HEK293 (cell line): Measurements from ENCODE around the gene SPATA33.
A peak's percentile ranks its signal among the peaks of the same experiment; 100 is the strongest.

Experiments
- HIC1 ChIP-seq: fragments of 450-650 bp; formaldehyde crosslinking; IDR thresholded peaks from 2 replicates; pipeline ENCODE4 v1.5.1; 2016; ENCODE audit warnings: missing biosample characterization, missing genetic modification characterization
- KLF10 ChIP-seq: fragments of 450-650 bp; IDR thresholded peaks from 2 replicates; pipeline ENCODE4 v1.5.1; 2018; ENCODE audit warnings: missing biosample characterization, mild to moderate bottlenecking, missing genetic modification characterization
- KLF16 ChIP-seq: fragments of 450-650 bp; formaldehyde crosslinking; IDR thresholded peaks from 2 replicates; pipeline ENCODE4 v1.5.1; 2017; ENCODE audit warnings: missing biosample characterization, missing genetic modification characterization
- KLF17 ChIP-seq: fragments of 450-650 bp; formaldehyde crosslinking; IDR thresholded peaks from 2 replicates; pipeline ENCODE4 v1.5.1; 2016; ENCODE audit warnings: missing biosample characterization, missing genetic modification characterization
- KLF8 ChIP-seq: fragments of 450-650 bp; formaldehyde crosslinking; IDR thresholded peaks from 2 replicates; pipeline ENCODE4 v1.5.1; 2016; ENCODE audit warnings: missing biosample characterization, missing genetic modification characterization
- KLF9 ChIP-seq: fragments of 450-650 bp; formaldehyde crosslinking; IDR thresholded peaks from 2 replicates; pipeline ENCODE4 v1.5.1; 2016; ENCODE audit warnings: missing biosample characterization, missing genetic modification characterization, low read depth
- SP3 ChIP-seq: fragments of 450-650 bp; formaldehyde crosslinking; IDR thresholded peaks from 2 replicates; pipeline ENCODE4 v1.5.1; 2016; ENCODE audit warnings: missing biosample characterization, missing genetic modification characterization
- SP7 ChIP-seq: fragments of 450-650 bp; formaldehyde crosslinking; IDR thresholded peaks from 2 replicates; pipeline ENCODE4 v1.5.1; 2016; ENCODE audit warnings: missing biosample characterization, missing genetic modification characterization
- YY2 ChIP-seq: fragments of 450-650 bp; formaldehyde crosslinking; IDR thresholded peaks from 2 replicates; pipeline ENCODE4 v1.5.1; 2016; ENCODE audit warnings: missing biosample characterization, missing genetic modification characterization
- ZBTB20 ChIP-seq: fragments of 450-650 bp; formaldehyde crosslinking; IDR thresholded peaks from 2 replicates; pipeline ENCODE4 v1.5.1; 2016; ENCODE audit warnings: missing biosample characterization, missing genetic modification characterization
- ZBTB26 ChIP-seq: fragments of 450-650 bp; formaldehyde crosslinking; optimal IDR thresholded peaks from 2 replicates; pipeline ENCODE3; 2016; ENCODE audit warnings: missing biosample characterization, mild to moderate bottlenecking, missing genetic modification characterization
- ZBTB7A ChIP-seq: fragments of 450-650 bp; formaldehyde crosslinking; IDR thresholded peaks from 2 replicates; pipeline ENCODE4 v1.5.1; 2016; ENCODE audit warnings: low read depth, missing biosample characterization, missing genetic modification characterization
- ZFP69B ChIP-seq: fragments of 450-650 bp; formaldehyde crosslinking; IDR thresholded peaks from 2 replicates; pipeline ENCODE4 v1.5.1; 2016; ENCODE audit warnings: missing biosample characterization, missing genetic modification characterization
- ZNF138 ChIP-seq: fragments of 450-650 bp; formaldehyde crosslinking; IDR thresholded peaks from 2 replicates; pipeline ENCODE4 v1.5.1; 2016; ENCODE audit warnings: missing biosample characterization, missing genetic modification characterization, borderline replicate concordance
- ZNF157 ChIP-seq: fragments of 450-650 bp; formaldehyde crosslinking; IDR thresholded peaks from 2 replicates; pipeline ENCODE4 v1.5.1; 2016; ENCODE audit warnings: missing biosample characterization, missing genetic modification characterization
- ZNF335 ChIP-seq: fragments of 450-650 bp; formaldehyde crosslinking; conservative IDR thresholded peaks from 2 replicates; pipeline ENCODE4 v1.5.1; 2016; ENCODE audit warnings: missing biosample characterization, missing genetic modification characterization
- ZNF510 ChIP-seq: fragments of 450-650 bp; formaldehyde crosslinking; IDR thresholded peaks from 2 replicates; pipeline ENCODE4 v1.5.1; 2018; ENCODE audit warnings: mild to moderate bottlenecking, missing genetic modification characterization, missing biosample characterization; ENCODE audit not compliant: insufficient replicate concordance
- ZNF596 ChIP-seq: fragments of 450-650 bp; IDR thresholded peaks from 2 replicates; pipeline ENCODE4 v1.5.0; 2018; ENCODE audit warnings: missing biosample characterization, mild to moderate bottlenecking, missing genetic modification characterization, moderate library complexity
- ZNF600 ChIP-seq: fragments of 450-650 bp; formaldehyde crosslinking; IDR thresholded peaks from 2 replicates; pipeline ENCODE4 v1.5.1; 2016; ENCODE audit warnings: missing biosample characterization, missing genetic modification characterization
- ZNF660 ChIP-seq: fragments of 450-650 bp; IDR thresholded peaks from 2 replicates; pipeline ENCODE4 v1.5.1; 2018; ENCODE audit warnings: missing biosample characterization, mild to moderate bottlenecking, missing genetic modification characterization
- ZNF76 ChIP-seq: fragments of 450-650 bp; formaldehyde crosslinking; IDR thresholded peaks from 2 replicates; pipeline ENCODE4; 2016; ENCODE audit warnings: low read depth, missing biosample characterization, missing genetic modification characterization, borderline replicate concordance
- ZXDB ChIP-seq: fragments of 450-650 bp; formaldehyde crosslinking; IDR thresholded peaks from 2 replicates; pipeline ENCODE4 v1.5.1; 2016; ENCODE audit warnings: missing biosample characterization, missing genetic modification characterization
- TF ChIP-seq, protein P1 (sequence below): fragments of 450-650 bp; formaldehyde crosslinking; conservative IDR thresholded peaks from 2 replicates; pipeline ENCODE4 v1.5.1; 2016; ENCODE audit warnings: low read depth, missing biosample characterization, missing genetic modification characterization
- TF ChIP-seq, protein P2 (sequence below): fragments of 450-650 bp; formaldehyde crosslinking; IDR thresholded peaks from 2 replicates; pipeline ENCODE4 v1.5.1; 2017; ENCODE audit warnings: missing biosample characterization, missing genetic modification characterization

SPATA33 gene

GRCh38 chr16:89686520-89687091 lies 29.0 kb downstream of the SPATA33 start, which contains the start of gene CDK10 (continued):
- TF ChIP-seq ZNF335 (tag by site-specific recombination), result peak; percentile 96
- TF ChIP-seq ZNF157 (tag by site-specific recombination), result no peak
- peak; percentile 75 for TF ChIP-seq ZNF600
- no peak for TF ChIP-seq ZNF510 (tag by site-specific recombination)
- 0 out of 2 replicates have a peak, but pooled peaks have one; percentile 28 for TF ChIP-seq KLF10 (tag by site-specific recombination)
- TF ChIP-seq, protein P1, sequence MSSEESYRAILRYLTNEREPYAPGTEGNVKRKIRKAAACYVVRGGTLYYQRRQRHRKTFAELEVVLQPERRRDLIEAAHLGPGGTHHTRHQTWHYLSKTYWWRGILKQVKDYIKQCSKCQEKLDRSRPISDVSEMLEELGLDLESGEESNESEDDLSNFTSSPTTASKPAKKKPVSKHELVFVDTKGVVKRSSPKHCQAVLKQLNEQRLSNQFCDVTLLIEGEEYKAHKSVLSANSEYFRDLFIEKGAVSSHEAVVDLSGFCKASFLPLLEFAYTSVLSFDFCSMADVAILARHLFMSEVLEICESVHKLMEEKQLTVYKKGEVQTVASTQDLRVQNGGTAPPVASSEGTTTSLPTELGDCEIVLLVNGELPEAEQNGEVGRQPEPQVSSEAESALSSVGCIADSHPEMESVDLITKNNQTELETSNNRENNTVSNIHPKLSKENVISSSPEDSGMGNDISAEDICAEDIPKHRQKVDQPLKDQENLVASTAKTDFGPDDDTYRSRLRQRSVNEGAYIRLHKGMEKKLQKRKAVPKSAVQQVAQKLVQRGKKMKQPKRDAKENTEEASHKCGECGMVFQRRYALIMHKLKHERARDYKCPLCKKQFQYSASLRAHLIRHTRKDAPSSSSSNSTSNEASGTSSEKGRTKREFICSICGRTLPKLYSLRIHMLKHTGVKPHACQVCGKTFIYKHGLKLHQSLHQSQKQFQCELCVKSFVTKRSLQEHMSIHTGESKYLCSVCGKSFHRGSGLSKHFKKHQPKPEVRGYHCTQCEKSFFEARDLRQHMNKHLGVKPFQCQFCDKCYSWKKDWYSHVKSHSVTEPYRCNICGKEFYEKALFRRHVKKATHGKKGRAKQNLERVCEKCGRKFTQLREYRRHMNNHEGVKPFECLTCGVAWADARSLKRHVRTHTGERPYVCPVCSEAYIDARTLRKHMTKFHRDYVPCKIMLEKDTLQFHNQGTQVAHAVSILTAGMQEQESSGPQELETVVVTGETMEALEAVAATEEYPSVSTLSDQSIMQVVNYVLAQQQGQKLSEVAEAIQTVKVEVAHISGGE, result peak; percentile 47
- no peak for TF ChIP-seq ZFP69B (tag by site-specific recombination)
- peak; percentile 74; the same call in 1 of the 2 replicates for TF ChIP-seq KLF8
- TF ChIP-seq ZNF660 (tag by site-specific recombination), result 0 out of 2 replicates have a peak, but pooled peaks have one; percentile 32
- TF ChIP-seq, protein P2, sequence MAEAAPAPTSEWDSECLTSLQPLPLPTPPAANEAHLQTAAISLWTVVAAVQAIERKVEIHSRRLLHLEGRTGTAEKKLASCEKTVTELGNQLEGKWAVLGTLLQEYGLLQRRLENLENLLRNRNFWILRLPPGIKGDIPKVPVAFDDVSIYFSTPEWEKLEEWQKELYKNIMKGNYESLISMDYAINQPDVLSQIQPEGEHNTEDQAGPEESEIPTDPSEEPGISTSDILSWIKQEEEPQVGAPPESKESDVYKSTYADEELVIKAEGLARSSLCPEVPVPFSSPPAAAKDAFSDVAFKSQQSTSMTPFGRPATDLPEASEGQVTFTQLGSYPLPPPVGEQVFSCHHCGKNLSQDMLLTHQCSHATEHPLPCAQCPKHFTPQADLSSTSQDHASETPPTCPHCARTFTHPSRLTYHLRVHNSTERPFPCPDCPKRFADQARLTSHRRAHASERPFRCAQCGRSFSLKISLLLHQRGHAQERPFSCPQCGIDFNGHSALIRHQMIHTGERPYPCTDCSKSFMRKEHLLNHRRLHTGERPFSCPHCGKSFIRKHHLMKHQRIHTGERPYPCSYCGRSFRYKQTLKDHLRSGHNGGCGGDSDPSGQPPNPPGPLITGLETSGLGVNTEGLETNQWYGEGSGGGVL (tag by site-specific recombination), result peak; percentile 51; the same call in 1 of the 2 replicates
- TF ChIP-seq ZNF596 (tag by site-specific recombination), result 0 out of 2 replicates have a peak, but pooled peaks have one; percentile 2
- peak; percentile 67 for TF ChIP-seq KLF9 (tag by site-specific recombination)
- 0 out of 2 replicates have a peak, but pooled peaks have one; percentile 31 for TF ChIP-seq SP7 (tag by site-specific recombination)
- peak; percentile 51; the same call in 1 of the 2 replicates for TF ChIP-seq HIC1
- peak; percentile 75 for TF ChIP-seq ZBTB26
- peak; percentile 91 for TF ChIP-seq ZNF76
- TF ChIP-seq KLF17, result 0 out of 2 replicates have a peak, but pooled peaks have one; percentile 36
- TF ChIP-seq SP3 (tag by site-specific recombination), result peak; percentile 85
- peak; percentile 79 for TF ChIP-seq ZBTB20
- peak; percentile 71; the same call in 1 of the 2 replicates for TF ChIP-seq YY2 (tag by site-specific recombination)
- peak; percentile 93 for TF ChIP-seq ZXDB (tag by site-specific recombination)
- TF ChIP-seq KLF16, result 0 out of 2 replicates have a peak, but pooled peaks have one; percentile 36
- no peak for TF ChIP-seq ZBTB7A (tag by site-specific recombination)
- no peak for TF ChIP-seq ZNF138 (tag by site-specific recombination)
